H9 (cell line): ENCODE measurements around the gene PDIA6. TPM values are rescaled to one million over a fixed set of nuclear protein-coding genes. Genes with fewer than 3 reads are reported as not detected.

Experiments used
- DNase-seq: peaks from one replicate; pipeline ENCODE4 v3.0.0-alpha.2; 2017
- H2AFZ ChIP-seq: one replicate; pipeline ENCODE4 v1.6.1; 2013; ENCODE audit warnings: mild to moderate bottlenecking, low read length, control low read depth, moderate library complexity
- H2AK5ac ChIP-seq: 2 replicates; pipeline ENCODE4 v1.6.1; 2013; ENCODE audit warnings: low read length, control low read depth, mixed read lengths; ENCODE audit not compliant: insufficient read length
- H2BK120ac ChIP-seq: one replicate; pipeline ENCODE4 v1.6.1; 2013; ENCODE audit warnings: low read depth, mild to moderate bottlenecking, low read length, control low read depth, inconsistent platforms; ENCODE audit not compliant: poor library complexity, severe bottlenecking
- H2BK12ac ChIP-seq: 2 replicates; pipeline ENCODE4 v1.6.1; 2013; ENCODE audit warnings: low read length, control low read depth, mixed read lengths, low read depth; ENCODE audit not compliant: insufficient read length
- H2BK15ac ChIP-seq: 2 replicates; pipeline ENCODE4 v1.6.1; 2013; ENCODE audit warnings: low read depth, low read length, control low read depth
- H2BK20ac ChIP-seq: one replicate; pipeline ENCODE4 v1.6.1; 2013; ENCODE audit warnings: low read depth, mild to moderate bottlenecking, low read length, control low read depth, inconsistent platforms; ENCODE audit not compliant: poor library complexity, severe bottlenecking
- H2BK5ac ChIP-seq: 2 replicates; pipeline ENCODE4 v1.6.1; 2013; ENCODE audit warnings: low read length, control low read depth, mixed read lengths; ENCODE audit not compliant: insufficient read length
- H3K14ac ChIP-seq: 2 replicates; pipeline ENCODE4 v1.6.1; 2013; ENCODE audit warnings: low read length, control low read depth; ENCODE audit not compliant: insufficient read depth
- H3K18ac ChIP-seq: 2 replicates; pipeline ENCODE4 v1.6.1; 2013; ENCODE audit warnings: low read depth, mild to moderate bottlenecking, mixed read lengths, low read length, control low read depth; ENCODE audit not compliant: insufficient read length
- H3K23ac ChIP-seq: 2 replicates; pipeline ENCODE4 v1.6.1; 2013; ENCODE audit warnings: low read length, control low read depth, mixed read lengths, low read depth; ENCODE audit not compliant: insufficient read length
- H3K23me2 ChIP-seq: 2 replicates; pipeline ENCODE4 v1.6.1; 2013; ENCODE audit warnings: low read depth, mild to moderate bottlenecking, mixed read lengths, low read length, control low read depth; ENCODE audit not compliant: insufficient read length, poor library complexity, severe bottlenecking
- H3K27ac ChIP-seq: 2 replicates; pipeline ENCODE4 v1.5.1; 2013; ENCODE audit warnings: low read length, control low read depth, mixed read lengths, low read depth; ENCODE audit not compliant: insufficient read length
- H3K27me3 ChIP-seq: 2 replicates; pipeline ENCODE4 v1.6.1; 2013; ENCODE audit warnings: low read length, control low read depth, inconsistent platforms; ENCODE audit not compliant: insufficient read depth
- H3K4ac ChIP-seq: 2 replicates; pipeline ENCODE4 v1.6.1; 2013; ENCODE audit warnings: low read depth, mild to moderate bottlenecking, control low read depth, inconsistent platforms, low read length, moderate library complexity
- H3K4me1 ChIP-seq: 2 replicates; pipeline ENCODE4 v1.6.1; 2013; ENCODE audit warnings: low read length, control low read depth, inconsistent platforms; ENCODE audit not compliant: insufficient read depth
- H3K4me2 ChIP-seq: 2 replicates; pipeline ENCODE4 v1.6.1; 2013; ENCODE audit warnings: low read length, control low read depth, mixed read lengths; ENCODE audit not compliant: insufficient read length, insufficient read depth
- H3K56ac ChIP-seq: 2 replicates; pipeline ENCODE4 v1.6.1; 2013; ENCODE audit warnings: low read depth, mild to moderate bottlenecking, mixed read lengths, low read length, control low read depth; ENCODE audit not compliant: insufficient read length
- H3K79me1 ChIP-seq: 2 replicates; pipeline ENCODE4 v1.6.1; 2013; ENCODE audit warnings: low read depth, mild to moderate bottlenecking, moderate library complexity, low read length, control low read depth, inconsistent platforms; ENCODE audit not compliant: insufficient read depth, poor library complexity, severe bottlenecking
- H3K79me2 ChIP-seq: 2 replicates; pipeline ENCODE4 v1.6.1; 2013; ENCODE audit warnings: low read length, control low read depth, inconsistent platforms; ENCODE audit not compliant: insufficient read depth
- H3K9ac ChIP-seq: 2 replicates; pipeline ENCODE4 v1.6.1; 2013; ENCODE audit warnings: low read length, control low read depth, mixed read lengths; ENCODE audit not compliant: insufficient read length; ENCODE audit errors: extremely low read depth
- H3K9me3 ChIP-seq: one replicate; pipeline ENCODE4 v1.6.1; 2013; ENCODE audit warnings: low read depth, low read length, inconsistent platforms; ENCODE audit not compliant: control insufficient read depth
- H3T11ph ChIP-seq: one replicate; pipeline ENCODE4 v1.6.1; 2013; ENCODE audit warnings: mild to moderate bottlenecking, low read length, control low read depth, inconsistent platforms
- H4K20me1 ChIP-seq: one replicate; pipeline ENCODE4 v1.6.1; 2013; ENCODE audit not compliant: control insufficient read depth, insufficient read length, insufficient read depth
- H4K5ac ChIP-seq: 2 replicates; pipeline ENCODE4 v1.6.1; 2013; ENCODE audit warnings: low read depth, mild to moderate bottlenecking, mixed read lengths, low read length, control low read depth; ENCODE audit not compliant: insufficient read length
- H4K8ac ChIP-seq: replicated peaks from 2 replicates; pipeline ENCODE4 v1.6.1; 2013; ENCODE audit warnings: low read length, control low read depth, mixed read lengths, low read depth; ENCODE audit not compliant: insufficient read length
- H4K91ac ChIP-seq: 2 replicates; pipeline ENCODE4 v1.6.1; 2013; ENCODE audit warnings: low read depth, mild to moderate bottlenecking, moderate library complexity, mixed read lengths, low read length, control low read depth; ENCODE audit not compliant: insufficient read length
- H3K27ac Mint-ChIP-seq, 3 experiments: 2 replicates in 2 of 3; 3 replicates in 1 of 3; pipeline ENCODE4 v1.8.0; 2020 to 2021; ENCODE audit warnings: mixed read lengths in 3 of 3, mild to moderate bottlenecking in 1 of 3, moderate library complexity in 1 of 3
- H3K27me3 Mint-ChIP-seq: 2 replicates; pipeline ENCODE4 v1.8.0; 2021; ENCODE audit warnings: low read depth, mild to moderate bottlenecking, moderate library complexity, mixed read lengths
- H3K36me3 Mint-ChIP-seq, 3 experiments: 2 replicates in 2 of 3; 3 replicates in 1 of 3; pipeline ENCODE4 v1.8.0; 2020 to 2021; ENCODE audit warnings: low read depth in 3 of 3, mixed read lengths in 3 of 3; ENCODE audit not compliant: insufficient read depth in 1 of 3
- H3K4me1 Mint-ChIP-seq, 2 experiments: 2 replicates each; pipeline ENCODE4 v1.8.0; 2020; ENCODE audit warnings: mixed read lengths in 2 of 2
- H3K4me3 Mint-ChIP-seq, 2 experiments: 2 replicates in 1 of 2; 3 replicates in 1 of 2; pipeline ENCODE4 v1.8.0; 2020 to 2021; ENCODE audit warnings: mild to moderate bottlenecking in 2 of 2, mixed read lengths in 2 of 2, moderate library complexity in 1 of 2
- H3K9me3 Mint-ChIP-seq, 2 experiments: 2 replicates in 1 of 2; 3 replicates in 1 of 2; pipeline ENCODE4 v1.8.0; 2020; ENCODE audit warnings: mild to moderate bottlenecking in 2 of 2, mixed read lengths in 2 of 2, moderate library complexity in 1 of 2
- CTCF ChIP-seq: fragments of 200-600 bp; sonication (generic); conservative IDR thresholded peaks from 3 replicates; pipeline ENCODE4 v1.8.0; 2021; ENCODE audit warnings: antibody characterized with exemption, mild to moderate bottlenecking
- WGBS: extraction: QIAGEN DNeasy Blood & Tissue Kit; methylation state at CpG from one replicate; pipeline ENCODE4 v1.1.7; 2013; ENCODE audit warnings: missing lambda C conversion rate, low lambda C conversion rate, mixed read lengths; ENCODE audit not compliant: insufficient read length; ENCODE audit errors: extremely low coverage; 5-methylcytosine and 5-hydroxymethylcytosine counted together
- total RNA-seq: library from RNA; stranded (reverse); gene quantifications from 2 replicates; pipeline ENCODE4 v1.2.1, GENCODE V29; 2021

PDIA6 gene
- total RNA-seq, 1 experiment from 2014 or later = 301 TPM

DNA sequence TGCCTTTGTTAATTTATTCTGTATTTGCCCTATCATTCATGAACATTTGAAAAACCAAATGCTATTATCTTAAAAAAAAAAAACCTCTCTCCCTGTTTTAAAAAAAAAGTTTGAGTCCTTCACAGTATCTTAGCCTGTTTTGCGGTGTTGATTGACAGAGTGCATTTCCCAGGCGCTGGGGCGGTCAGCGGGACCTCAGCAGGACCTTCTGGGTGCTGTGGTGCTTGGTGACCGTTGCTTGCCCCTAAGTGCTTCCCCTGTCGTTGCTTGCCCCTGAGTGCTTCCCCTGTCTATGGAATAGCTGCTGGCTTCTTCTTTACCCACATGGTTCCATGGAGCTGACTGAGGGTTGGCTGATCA lies 79.0 kb downstream of the PDIA6 start:
- no peak overlapping the region for H2AFZ ChIP-seq
- Mint-ChIP-seq H3K27me3 (peaks cover 3% of the 10 kb centered on the region; the same call in 1 of the 2 replicates), H3K4me3 (no peak overlapping the region), H3K4me1 (0 out of 4 replicates have a peak, but pooled peaks cover 0 to 3% of the 10 kb centered on the region in 2 experiments), H3K9me3 (no peaks in the 10 kb centered on the region; a peak in 1 of 5 replicates), H3K27ac (no peak overlapping the region), H3K36me3 (no peaks in the 10 kb centered on the region)
- H3K27ac ChIP-seq = no peak overlapping the region
- H2AK5ac ChIP-seq = no peak overlapping the region
- no peaks in the 10 kb centered on the region for H3K79me1 ChIP-seq
- H3K4me1 ChIP-seq = no peaks in the 10 kb centered on the region
- H3K4me2 ChIP-seq = no peak overlapping the region
- H3K9ac ChIP-seq = no peak overlapping the region
- H3T11ph ChIP-seq = no peak overlapping the region
- H4K5ac ChIP-seq = no peak overlapping the region
- no peak overlapping the region for H3K23ac ChIP-seq
- H3K56ac ChIP-seq = no peak overlapping the region
- no peak overlapping the region for H4K8ac ChIP-seq
- H3K14ac ChIP-seq = no peak overlapping the region; the same call in 1 of the 2 replicates
- H3K9me3 ChIP-seq = no peaks in the 10 kb centered on the region
- no peak for DNase-seq
- H3K23me2 ChIP-seq = no peaks in the 10 kb centered on the region
- no peaks in the 10 kb centered on the region for H3K27me3 ChIP-seq
- no CpG with 5 or more reads among the region's 6 CpGs for WGBS
- no peak overlapping the region for H3K4ac ChIP-seq
- H3K18ac ChIP-seq = no peak overlapping the region
- H2BK12ac ChIP-seq = no peak overlapping the region
- H2BK5ac ChIP-seq = no peak overlapping the region
- TF ChIP-seq CTCF = no peak
- no peak overlapping the region for H2BK120ac ChIP-seq
- no peak overlapping the region for H2BK20ac ChIP-seq
- H4K91ac ChIP-seq = no peak overlapping the region
- no peaks in the 10 kb centered on the region for H3K79me2 ChIP-seq
- H4K20me1 ChIP-seq = no peaks in the 10 kb centered on the region
- H2BK15ac ChIP-seq = no peak overlapping the region

Other genes starting within 250 kb of the PDIA6 start
- gene NOL10, start 122.8 kb downstream of the PDIA6 start, total RNA-seq = 39.0 and 42.4 TPM in 2 replicates
- 0.72 and 1.2 TPM in 2 replicates for gene ATP6V1C2, start 91.2 kb downstream of the PDIA6 start, total RNA-seq
- gene KCNF1, start 99.1 kb upstream of the PDIA6 start, total RNA-seq = 3.2 and 4.8 TPM in 2 replicates